Epithelial cell of proximal tubule (primary cell): ENCODE data around the gene KRT36. TPM values are rescaled to one million over a fixed set of nuclear protein-coding genes. Genes with fewer than 3 reads are reported as not detected.

Experiments
- DNase-seq: peaks from one replicate; pipeline ENCODE4 v3.0.0-alpha.2; 2011; ENCODE audit warnings: low read depth
- H3K4me3 ChIP-seq: 2 replicates; pipeline ENCODE4 v1.5.1; 2011; ENCODE audit warnings: low read depth, mild to moderate bottlenecking, low read length
- CTCF ChIP-seq: conservative IDR thresholded peaks from 2 replicates; pipeline ENCODE4 v1.5.1; 2012; ENCODE audit warnings: low read depth, mild to moderate bottlenecking, low read length
- total RNA-seq: library from RNA; depleted of rRNA; stranded (reverse); fragments of >200 nt; gene quantifications from 2 replicates; pipeline ENCODE4 v1.2.3, GENCODE V29; 2015

KRT36 gene
- total RNA-seq, 1 donor from 2014 or later, result not detected

- peak; percentile 85 for DNase-seq
- H3K4me3 ChIP-seq, result no peak overlapping the region
- TF ChIP-seq CTCF, result no peak
These were observed 25.0 kb downstream of the KRT36 start for GRCh38 chr17:41464682-41465081.

GRCh38 chr17:41464173-41464572 is 25.5 kb downstream of the KRT36 start:
- no peak for TF ChIP-seq CTCF
- no peak for DNase-seq
- no peak overlapping the region for H3K4me3 ChIP-seq

GRCh38 chr17:41463746-41464145 is 26.0 kb downstream of the KRT36 start:
- no peak for TF ChIP-seq CTCF
- H3K4me3 ChIP-seq, result no peak overlapping the region
- no peak for DNase-seq

- DNase-seq, result no peak
- no peak for TF ChIP-seq CTCF
- no peak overlapping the region for H3K4me3 ChIP-seq
These were observed 27.0 kb downstream of the KRT36 start for GRCh38 chr17:41462705-41463104.

- H3K4me3 ChIP-seq, result no peak overlapping the region
- no peak for DNase-seq
- TF ChIP-seq CTCF, result no peak
These were observed 32.0 kb downstream of the KRT36 start for GRCh38 chr17:41457676-41458075.

GRCh38 chr17:41456204-41456603 is 33.5 kb downstream of the KRT36 start:
- TF ChIP-seq CTCF, result peak; percentile 50
- DNase-seq, result no peak
- no peak overlapping the region for H3K4me3 ChIP-seq

- no peak for TF ChIP-seq CTCF
- no peak for DNase-seq
- H3K4me3 ChIP-seq, result no peak overlapping the region
These were observed 34.5 kb downstream of the KRT36 start for GRCh38 chr17:41455236-41455635.
